Uterus (tissue), 2 donors: ENCODE measurements around the gene VPS26C.

Source experiments
- CTCF ChIP-seq, 4 experiments: fragments of 200-600 bp in 2 of 4; fragments of 450-650 bp in 2 of 4; sonication (generic) in 2 of 4; IDR thresholded peaks; one replicate each; pipeline ENCODE4 v1.5.1; 2016 to 2019; ENCODE audit warnings: antibody characterized with exemption in 4 of 4, mild to moderate bottlenecking in 2 of 4, moderate library complexity in 1 of 4
- POLR2A ChIP-seq, 2 donors: fragments of 450-650 bp; IDR thresholded peaks; one replicate each; pipeline ENCODE4 v1.6.1; 2016; ENCODE audit warnings: antibody characterized with exemption in 2 of 2, mild to moderate bottlenecking in 1 of 2, moderate library complexity in 1 of 2

DNA sequence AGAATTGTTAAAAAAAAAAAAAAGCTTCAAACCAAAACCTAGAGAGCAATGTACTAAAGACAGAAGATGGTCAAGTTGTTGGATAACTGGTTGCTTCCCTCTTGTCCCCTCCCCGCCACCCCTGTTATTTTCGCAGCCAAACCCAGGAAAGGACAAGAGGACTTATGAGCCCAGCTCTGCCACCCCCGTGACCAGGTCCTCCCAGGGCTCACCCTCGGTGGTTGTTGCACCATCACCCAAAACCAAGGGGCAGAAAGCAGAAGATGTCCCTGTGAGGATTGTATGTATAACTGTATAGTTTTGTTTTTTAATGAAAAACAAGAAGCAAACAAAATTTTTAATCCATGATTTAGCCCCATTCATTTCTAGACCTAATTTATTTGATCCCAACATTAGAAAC is 69.4 kb downstream of the VPS26C start:
- TF ChIP-seq CTCF (IDR thresholded peaks at IDR 0.05) = no peak
- no peak for TF ChIP-seq POLR2A (IDR thresholded peaks at IDR 0.05)
